HepG2 (cell line): ENCODE data around the gene MEF2A. TPM values are rescaled to one million over a fixed set of nuclear protein-coding genes. Genes with fewer than 3 reads are reported as not detected.

Source experiments
- JUNB ChIP-seq: sonication (generic); formaldehyde crosslinking; IDR thresholded peaks from 2 replicates; pipeline ENCODE4 v1.8.0; 2022; ENCODE audit warnings: missing genetic modification reagents, mild to moderate bottlenecking, borderline replicate concordance
- NR2F1 ChIP-seq, 2 experiments: fragments of 450-650 bp in 1 of 2; formaldehyde crosslinking in 1 of 2; IDR thresholded peaks; 2 replicates each; pipeline versions ENCODE4 v1.5.0 to v1.6.1; 2016 to 2020; ENCODE audit warnings: mild to moderate bottlenecking in 1 of 2, missing compliant biosample characterization in 1 of 2, missing genetic modification reagents in 1 of 2, moderate library complexity in 1 of 2
- ZNF883 ChIP-seq: sonication (generic); formaldehyde crosslinking; IDR thresholded peaks from 2 replicates; pipeline ENCODE4 v1.5.1; 2020; ENCODE audit warnings: mild to moderate bottlenecking, missing genetic modification reagents; ENCODE audit errors: not compliant biosample characterization
- polyA plus RNA-seq, 8 experiments: library from polyadenylated mRNA; depleted of rRNA in 3 of 8; stranded (reverse) in 7 of 8; unstranded in 1 of 8; fragments of >200 nt; fragmentation: Illumina TruSeq in 4 of 8; extraction: Trizol in 4 of 8; gene quantifications; 2 replicates each; pipeline versions ENCODE4 v1.2.1 to v1.2.3, GENCODE V29; 2011 to 2016; ENCODE audit warnings: low read depth in 4 of 8, missing spikeins in 1 of 8, mixed read lengths in 1 of 8; ENCODE audit not compliant: insufficient read depth in 1 of 8
- total RNA-seq, 5 experiments: library from RNA; depleted of rRNA; stranded (reverse); fragments of >200 nt; fragmentation: Illumina TruSeq; extraction: Trizol; gene quantifications; 2 replicates each; pipeline ENCODE4 v1.2.3, GENCODE V29; 2016; ENCODE audit warnings: low read depth in 1 of 5
- TF ChIP-seq, protein P1 (sequence below): sonication (generic); formaldehyde crosslinking; IDR thresholded peaks from 2 replicates; pipeline ENCODE4 v1.4.0; 2020; ENCODE audit warnings: mild to moderate bottlenecking, missing genetic modification reagents

The MEF2A gene
- total and polyA plus RNA-seq, 2 of the 13 experiments (the other 11 are each of a cell fraction or from before 2014, with no cell fraction given) = 15.2 to 24.4 TPM

DNA sequence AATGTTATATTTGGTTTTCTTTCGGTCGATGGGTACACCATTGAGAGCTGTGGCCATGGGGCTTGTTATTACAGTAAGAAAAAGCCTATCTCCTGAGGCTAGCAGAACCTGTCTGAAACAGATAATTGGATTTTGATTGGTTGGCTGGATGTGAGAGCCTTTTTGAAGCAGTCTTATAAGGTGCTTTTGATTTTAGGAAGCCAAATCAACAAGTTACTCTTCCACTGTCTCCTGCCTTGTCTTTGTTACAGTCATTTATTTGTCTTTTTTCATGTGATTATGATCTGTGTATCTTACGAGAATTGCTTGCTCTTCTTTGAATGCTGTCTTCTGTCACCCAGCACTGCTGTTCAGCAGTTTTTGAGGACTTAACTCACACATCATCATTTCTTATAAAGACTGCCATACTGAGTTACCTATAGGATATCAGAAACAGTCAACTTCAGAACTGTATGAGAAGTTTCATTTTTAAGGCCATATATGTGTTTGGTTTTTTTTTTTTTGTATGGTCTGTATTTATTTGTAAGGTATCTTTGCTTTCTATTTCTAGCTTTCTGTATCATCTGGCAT is 51.1 kb downstream of the MEF2A start (continued):
- TF ChIP-seq, protein P1, sequence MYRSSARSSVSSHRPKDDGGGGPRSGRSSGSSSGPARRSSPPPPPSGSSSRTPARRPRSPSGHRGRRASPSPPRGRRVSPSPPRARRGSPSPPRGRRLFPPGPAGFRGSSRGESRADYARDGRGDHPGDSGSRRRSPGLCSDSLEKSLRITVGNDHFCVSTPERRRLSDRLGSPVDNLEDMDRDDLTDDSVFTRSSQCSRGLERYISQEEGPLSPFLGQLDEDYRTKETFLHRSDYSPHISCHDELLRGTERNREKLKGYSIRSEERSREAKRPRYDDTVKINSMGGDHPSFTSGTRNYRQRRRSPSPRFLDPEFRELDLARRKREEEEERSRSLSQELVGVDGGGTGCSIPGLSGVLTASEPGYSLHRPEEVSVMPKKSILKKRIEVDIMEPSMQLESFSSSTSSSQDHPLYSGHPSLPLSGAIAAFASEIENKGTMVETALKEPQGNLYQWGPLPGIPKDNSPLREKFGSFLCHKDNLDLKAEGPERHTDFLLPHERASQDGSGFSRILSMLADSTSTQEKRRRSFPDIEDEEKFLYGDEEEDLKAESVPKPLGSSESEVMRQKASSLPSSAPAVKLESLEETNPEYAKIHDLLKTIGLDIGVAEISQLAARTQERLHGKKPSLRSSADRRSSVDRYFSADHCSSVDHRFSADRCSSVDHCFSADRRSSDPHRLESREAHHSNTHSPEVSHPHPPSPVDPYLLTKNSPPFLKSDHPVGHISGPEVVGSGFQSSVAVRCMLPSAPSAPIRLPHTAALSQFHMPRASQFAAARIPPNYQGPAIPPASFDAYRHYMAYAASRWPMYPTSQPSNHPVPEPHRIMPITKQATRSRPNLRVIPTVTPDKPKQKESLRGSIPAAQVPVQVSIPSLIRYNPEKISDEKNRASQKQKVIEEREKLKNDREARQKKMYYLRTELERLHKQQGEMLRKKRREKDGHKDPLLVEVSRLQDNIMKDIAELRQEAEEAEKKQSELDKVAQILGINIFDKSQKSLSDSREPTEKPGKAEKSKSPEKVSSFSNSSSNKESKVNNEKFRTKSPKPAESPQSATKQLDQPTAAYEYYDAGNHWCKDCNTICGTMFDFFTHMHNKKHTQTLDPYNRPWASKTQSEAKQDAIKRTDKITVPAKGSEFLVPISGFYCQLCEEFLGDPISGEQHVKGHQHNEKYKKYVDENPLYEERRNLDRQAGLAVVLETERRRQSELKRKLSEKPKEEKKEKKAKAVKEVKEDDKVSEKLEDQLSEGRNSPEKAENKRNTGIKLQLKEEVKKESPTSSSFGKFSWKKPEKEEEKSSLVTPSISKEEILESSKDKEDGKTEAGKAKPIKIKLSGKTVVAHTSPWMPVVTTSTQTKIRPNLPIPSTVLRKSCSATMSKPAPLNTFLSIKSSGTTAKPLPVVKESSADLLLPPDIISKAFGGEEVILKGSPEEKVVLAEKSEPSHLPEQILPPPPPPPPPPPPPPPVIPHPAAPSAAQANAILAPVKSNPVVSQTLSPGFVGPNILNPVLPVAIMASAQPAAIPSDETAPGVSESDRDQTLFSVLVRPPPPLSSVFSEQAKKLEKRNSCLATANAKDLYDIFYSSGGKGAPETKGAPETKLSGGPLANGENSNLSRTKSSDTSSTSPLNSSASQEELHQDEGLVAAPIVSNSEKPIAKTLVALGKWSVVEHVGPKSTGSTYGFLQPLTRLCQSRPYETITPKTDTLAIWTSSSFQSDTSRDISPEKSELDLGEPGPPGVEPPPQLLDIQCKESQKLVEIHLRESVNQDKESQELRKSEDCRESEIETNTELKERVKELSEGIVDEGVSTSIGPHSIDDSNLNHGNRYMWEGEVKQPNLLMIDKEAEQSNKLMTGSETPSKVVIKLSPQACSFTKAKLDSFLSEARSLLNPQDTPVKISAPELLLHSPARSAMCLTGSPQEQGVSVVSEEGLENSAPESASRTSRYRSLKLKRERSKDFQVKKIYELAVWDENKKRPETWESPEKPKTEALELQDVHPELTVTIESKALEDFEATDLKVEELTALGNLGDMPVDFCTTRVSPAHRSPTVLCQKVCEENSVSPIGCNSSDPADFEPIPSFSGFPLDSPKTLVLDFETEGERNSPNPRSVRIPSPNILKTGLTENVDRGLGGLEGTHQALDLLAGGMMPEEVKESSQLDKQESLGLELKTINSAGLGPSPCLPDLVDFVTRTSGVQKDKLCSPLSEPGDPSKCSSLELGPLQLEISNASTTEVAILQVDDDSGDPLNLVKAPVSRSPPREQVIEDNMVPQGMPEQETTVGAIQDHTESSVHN (CRISPR knock-in tag) = no peak
- TF ChIP-seq ZNF883 (CRISPR knock-in tag) (no peak), JUNB (CRISPR knock-in tag) (no peak), NR2F1 (CRISPR knock-in tag; IDR thresholded peaks at IDR 0.05) (no peak)
